Keratinocyte (primary cell): ENCODE measurements around the gene USHBP1. TPM values are rescaled to one million over a fixed set of nuclear protein-coding genes. Genes with fewer than 3 reads are reported as not detected.

Source experiments
- DNase-seq: peaks from one replicate; pipeline ENCODE4 v3.0.0-alpha.2; 2011; ENCODE audit warnings: low read depth, missing footprints, low spot score
- FAIRE-seq: peaks from 2 replicates; lab custom pipeline; 2011; peaks lifted over from hg19 to GRCh38; lab: Jason Lieb, UNC
- H2AFZ ChIP-seq: 2 replicates; pipeline ENCODE4 v1.6.0; 2012; ENCODE audit warnings: low read length, control low read depth, inconsistent platforms; ENCODE audit not compliant: control insufficient read depth
- H3K27ac ChIP-seq: 2 replicates; pipeline ENCODE4 v1.5.1; 2011; ENCODE audit warnings: low read length; ENCODE audit not compliant: control insufficient read depth, insufficient read depth
- H3K27me3 ChIP-seq: 3 replicates; pipeline ENCODE4 v1.6.0; 2011; ENCODE audit warnings: low read length; ENCODE audit not compliant: control insufficient read depth, insufficient read depth; ENCODE audit errors: extremely low read depth
- H3K36me3 ChIP-seq, 2 experiments: 2 replicates in 1 of 2; 3 replicates in 1 of 2; pipeline ENCODE4 v1.5.1; 2011; ENCODE audit warnings: low read length in 2 of 2, mild to moderate bottlenecking in 1 of 2; ENCODE audit not compliant: control insufficient read depth in 2 of 2, insufficient read depth in 2 of 2; ENCODE audit errors: extremely low read depth in 1 of 2
- H3K4me1 ChIP-seq: 3 replicates; pipeline ENCODE4 v1.5.1; 2011; ENCODE audit warnings: low read length; ENCODE audit not compliant: control insufficient read depth, insufficient read depth; ENCODE audit errors: extremely low read depth
- H3K4me2 ChIP-seq: 3 replicates; pipeline ENCODE4 v1.6.0; 2011; ENCODE audit warnings: low read depth, low read length; ENCODE audit not compliant: control insufficient read depth, insufficient read depth; ENCODE audit errors: extremely low read depth
- H3K4me3 ChIP-seq, 3 experiments: fragments of 200-600 bp in 1 of 3; sonication (generic) in 1 of 3; 2 replicates in 2 of 3; 3 replicates in 1 of 3; pipeline ENCODE4 v1.5.1; 2011 to 2016; ENCODE audit warnings: low read length in 3 of 3, mild to moderate bottlenecking in 3 of 3, control low read depth in 2 of 3, inconsistent platforms in 1 of 3, low read depth in 1 of 3, mixed read lengths in 1 of 3, mixed run types in 1 of 3, moderate library complexity in 1 of 3; ENCODE audit not compliant: control insufficient read depth in 2 of 3, insufficient read depth in 2 of 3; ENCODE audit errors: extremely low read depth in 1 of 3
- H3K79me2 ChIP-seq: 2 replicates; pipeline ENCODE4 v1.6.0; 2012; ENCODE audit warnings: low read length; ENCODE audit not compliant: control insufficient read depth, insufficient read depth
- H3K9ac ChIP-seq: 3 replicates; pipeline ENCODE4 v1.6.0; 2011; ENCODE audit warnings: low read length; ENCODE audit not compliant: control insufficient read depth, insufficient read depth; ENCODE audit errors: extremely low read depth
- H3K9me1 ChIP-seq: 3 replicates; pipeline ENCODE4 v1.6.0; 2011; ENCODE audit warnings: low read length; ENCODE audit not compliant: control insufficient read depth, insufficient read depth; ENCODE audit errors: extremely low read depth
- H3K9me3 ChIP-seq: 2 replicates; pipeline ENCODE4 v1.5.1; 2012; ENCODE audit warnings: low read depth, low read length; ENCODE audit not compliant: control insufficient read depth
- H4K20me1 ChIP-seq: 3 replicates; pipeline ENCODE4 v1.6.0; 2011; ENCODE audit warnings: low read length; ENCODE audit not compliant: control insufficient read depth, insufficient read depth; ENCODE audit errors: extremely low read depth
- EZH2 ChIP-seq: IDR thresholded peaks from one replicate; pipeline ENCODE4 v1.6.1; 2012; ENCODE audit warnings: inconsistent platforms, mild to moderate bottlenecking, low read length, moderate library complexity
- dilution Hi-C: fragments of 300-500 bp; cut with MboI; formaldehyde crosslinking; loops from one replicate; pipeline ENCODE4 v1.7.0; 2020; ENCODE audit warnings: low sequenced_read_pairs; ENCODE audit not compliant: extremely low pct_ligation_motif_present
- polyA plus RNA-seq, 5 experiments: library from polyadenylated mRNA; depleted of rRNA in 3 of 5; stranded (reverse) in 3 of 5; stranded (forward) in 1 of 5; unstranded in 1 of 5; fragments of >200 nt; gene quantifications; 1 replicate in 1 of 5; 2 replicates in 3 of 5; 3 replicates in 1 of 5; pipeline versions ENCODE4 v1.2.1 to v1.2.3, GENCODE V29; 2011 to 2012; ENCODE audit warnings: missing spikeins in 2 of 5, low read depth in 1 of 5, low replicate concordance in 1 of 5
- TF ChIP-seq, protein P1 (sequence below), 3 experiments: IDR thresholded peaks in 1 of 3; conservative IDR thresholded peaks in 1 of 3; optimal IDR thresholded peaks in 1 of 3; 2 replicates in 2 of 3; 3 replicates in 1 of 3; pipeline versions ENCODE3 to v1.5.1; 2011; ENCODE audit warnings: low read length in 3 of 3, mild to moderate bottlenecking in 3 of 3, moderate library complexity in 2 of 3, control low read depth in 1 of 3, inconsistent platforms in 1 of 3; ENCODE audit not compliant: insufficient read depth in 2 of 3; ENCODE audit errors: extremely low read depth in 1 of 3

The USHBP1 gene
- polyA plus RNA-seq, 1 donor (not counting 4 experiments of a cell fraction or from before 2014, with no cell fraction given): not detected

DNA sequence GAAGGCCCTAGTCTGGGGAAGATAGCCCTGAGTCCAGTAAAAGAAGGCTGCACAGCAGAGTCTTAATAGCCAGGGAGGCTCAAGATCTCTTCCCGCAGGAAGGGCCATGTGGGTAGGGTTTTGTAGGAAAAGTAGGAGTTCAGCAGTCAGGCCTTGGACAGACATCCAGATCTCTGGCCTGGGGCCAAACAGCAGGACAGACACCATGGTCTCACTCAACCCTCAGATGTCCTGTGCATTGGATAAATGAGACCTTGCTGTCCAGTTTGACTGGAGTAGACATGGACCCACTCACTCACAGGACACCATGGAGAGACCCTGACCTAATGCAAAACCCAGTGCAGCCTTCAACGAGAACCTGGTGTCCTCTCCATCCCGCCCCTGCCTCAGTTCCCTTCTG is 34.7 kb downstream of the USHBP1 start:
- H3K79me2 ChIP-seq: peaks cover 23% of the 10 kb centered on the region

DNA sequence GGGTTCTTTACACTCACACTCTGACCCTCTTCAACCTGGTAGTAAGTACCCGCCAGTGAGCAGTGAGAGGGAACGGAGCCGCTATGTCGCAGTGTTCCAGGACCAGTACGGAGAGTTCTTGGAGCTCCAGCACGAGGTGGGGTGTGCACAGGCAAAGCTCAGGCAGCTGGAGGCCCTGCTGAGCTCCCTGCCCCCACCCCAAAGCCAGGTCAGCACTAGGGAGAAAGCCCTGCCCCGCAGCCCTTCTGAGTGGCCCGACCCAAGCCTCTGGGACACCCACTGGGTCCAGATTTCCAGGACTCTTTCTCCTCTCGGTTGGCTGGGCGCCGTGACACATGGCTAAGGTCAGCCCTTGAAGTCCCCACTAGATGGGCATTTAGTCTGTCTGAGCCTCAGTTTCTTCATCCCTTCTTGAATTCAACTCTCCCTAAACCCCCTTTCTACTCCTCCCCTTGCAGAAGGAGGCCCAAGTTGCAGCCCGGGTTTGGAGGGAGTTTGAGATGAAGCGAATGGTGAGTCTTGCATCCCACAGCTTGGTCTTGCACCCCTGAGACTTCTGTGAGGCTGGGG is 36.7 kb downstream of the USHBP1 start:
- dilution Hi-C loops: no loop called here
- Histone ChIP-seq H4K20me1 (no peaks in the 10 kb centered on the region), H3K9me1 (no peaks in the 10 kb centered on the region), H2AFZ (no peak overlapping the region), H3K27ac (no peak overlapping the region), H3K27me3 (no peaks in the 10 kb centered on the region), H3K36me3 (peaks cover 12 to 13% of the 10 kb centered on the region in 2 experiments), H3K4me2 (no peak overlapping the region), H3K9ac (no peak overlapping the region), H3K4me1 (no peaks in the 10 kb centered on the region), H3K9me3 (no peaks in the 10 kb centered on the region), H3K79me2 (peaks cover 7% of the 10 kb centered on the region), H3K4me3 (no peak overlapping the region)
- no peak for TF ChIP-seq EZH2
- TF ChIP-seq, protein P1, sequence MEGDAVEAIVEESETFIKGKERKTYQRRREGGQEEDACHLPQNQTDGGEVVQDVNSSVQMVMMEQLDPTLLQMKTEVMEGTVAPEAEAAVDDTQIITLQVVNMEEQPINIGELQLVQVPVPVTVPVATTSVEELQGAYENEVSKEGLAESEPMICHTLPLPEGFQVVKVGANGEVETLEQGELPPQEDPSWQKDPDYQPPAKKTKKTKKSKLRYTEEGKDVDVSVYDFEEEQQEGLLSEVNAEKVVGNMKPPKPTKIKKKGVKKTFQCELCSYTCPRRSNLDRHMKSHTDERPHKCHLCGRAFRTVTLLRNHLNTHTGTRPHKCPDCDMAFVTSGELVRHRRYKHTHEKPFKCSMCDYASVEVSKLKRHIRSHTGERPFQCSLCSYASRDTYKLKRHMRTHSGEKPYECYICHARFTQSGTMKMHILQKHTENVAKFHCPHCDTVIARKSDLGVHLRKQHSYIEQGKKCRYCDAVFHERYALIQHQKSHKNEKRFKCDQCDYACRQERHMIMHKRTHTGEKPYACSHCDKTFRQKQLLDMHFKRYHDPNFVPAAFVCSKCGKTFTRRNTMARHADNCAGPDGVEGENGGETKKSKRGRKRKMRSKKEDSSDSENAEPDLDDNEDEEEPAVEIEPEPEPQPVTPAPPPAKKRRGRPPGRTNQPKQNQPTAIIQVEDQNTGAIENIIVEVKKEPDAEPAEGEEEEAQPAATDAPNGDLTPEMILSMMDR (optimal IDR thresholded peaks at IDR 0.05 in 1 of 3, IDR thresholded peaks at IDR 0.05 in 1 of 3, conservative IDR thresholded peaks at IDR 0.05 in 1 of 3; ENCODE audit: extremely low read depth in 1 of 3, insufficient read depth in 2 of 3, low read length in 3 of 3): no peak
- DNase-seq: no peak
- FAIRE-seq: no peak

More for the DNA sequence above, 34.7 kb downstream of the USHBP1 start:
- no peak overlapping the region for H3K9ac ChIP-seq
- DNase-seq: no peak
- H3K4me3 ChIP-seq: no peak overlapping the region
- peaks cover 7% of the 10 kb centered on the region for H3K4me1 ChIP-seq
- H3K27me3 ChIP-seq: no peaks in the 10 kb centered on the region
- no peak for TF ChIP-seq EZH2
- TF ChIP-seq, protein P1 (optimal IDR thresholded peaks at IDR 0.05 in 1 of 3, IDR thresholded peaks at IDR 0.05 in 1 of 3, conservative IDR thresholded peaks at IDR 0.05 in 1 of 3; ENCODE audit: extremely low read depth in 1 of 3, insufficient read depth in 2 of 3, low read length in 3 of 3): no peak
- FAIRE-seq: no peak
- no peak overlapping the region for H3K4me2 ChIP-seq
- H3K9me3 ChIP-seq: no peaks in the 10 kb centered on the region
- H3K36me3 ChIP-seq: peaks cover 12 to 13% of the 10 kb centered on the region in 2 experiments
- dilution Hi-C loops: no loop called here
- no peaks in the 10 kb centered on the region for H3K9me1 ChIP-seq
- no peak overlapping the region for H3K27ac ChIP-seq
- no peak overlapping the region for H2AFZ ChIP-seq
- peaks cover 4% of the 10 kb centered on the region for H4K20me1 ChIP-seq
